ENCODE data around the gene CLDN20. TPM values are rescaled to one million over a fixed set of nuclear protein-coding genes. Genes with fewer than 3 reads are reported as not detected.

The CLDN20 gene
- total RNA-seq, 2 donors from 2014 or later = not detected

GRCh38 chr6:155248008-155249001, 15.5 kb upstream of the CLDN20 start:
- no peaks in the 10 kb centered on the region for H3K4me1 ChIP-seq
- H3K27ac ChIP-seq = no peak overlapping the region

GRCh38 chr6:155250701-155251381, 13.0 kb upstream of the CLDN20 start:
- intact Hi-C loops (cut with DNase I) = no loop called here
- DNase-seq = no peak
- Histone ChIP-seq H3K4me3 (no peak overlapping the region), H3K27ac (no peak overlapping the region), H3K27me3 (no peaks in the 10 kb centered on the region), H3K36me3 (replicated peaks in 1 of 2; ENCODE audit: insufficient read depth in 1 of 2, low read depth in 2 of 2) (no peaks in the 10 kb centered on the region), H3K4me1 (no peaks in the 10 kb centered on the region), H3K9me3 (no peaks in the 10 kb centered on the region)
- WGBS, 2 donors = 88 to 91% methylated on average over 10 of the region's 10 CpGs
- ATAC-seq = no peak
- TF ChIP-seq POLR2A (IDR thresholded peaks at IDR 0.05) (no peak), CTCF (IDR thresholded peaks at IDR 0.05) (no peak)

More at GRCh38 chr6:155248008-155249001, 15.5 kb upstream of the CLDN20 start:
- no peaks in the 10 kb centered on the region for H3K36me3 ChIP-seq (replicated peaks in 1 of 2; ENCODE audit: insufficient read depth in 1 of 2, low read depth in 2 of 2)
- H3K27me3 ChIP-seq = no peaks in the 10 kb centered on the region
- intact Hi-C loops (cut with DNase I) = no loop called here
- DNase-seq (peak in 3 of 4 donors; percentile 27 to 46 (median 29)), ATAC-seq (peak; percentile 27)
- TF ChIP-seq POLR2A (IDR thresholded peaks at IDR 0.05) = no peak
- TF ChIP-seq CTCF (IDR thresholded peaks at IDR 0.05) = peak in 5 of 7 experiments; percentile 29 to 53 (median 38)
- WGBS, 2 donors = 79 to 84% methylated on average over 29 of the region's 30 CpGs
- no peak overlapping the region for H3K4me3 ChIP-seq
- no peaks in the 10 kb centered on the region for H3K9me3 ChIP-seq

- no peaks in the 10 kb centered on the region for H3K36me3 ChIP-seq (replicated peaks in 1 of 2; ENCODE audit: insufficient read depth in 1 of 2, low read depth in 2 of 2)
- DNase-seq (no peak), ATAC-seq (no peak)
- H3K4me1 ChIP-seq = no peaks in the 10 kb centered on the region
- no peak overlapping the region for H3K4me3 ChIP-seq
- intact Hi-C loops (cut with DNase I) = no loop called here
- 91% methylated on average over 8 of the region's 8 CpGs for WGBS, 2 donors
- no peaks in the 10 kb centered on the region for H3K9me3 ChIP-seq
- H3K27me3 ChIP-seq = no peaks in the 10 kb centered on the region
- H3K27ac ChIP-seq = no peak overlapping the region
- TF ChIP-seq CTCF (IDR thresholded peaks at IDR 0.05) = no peak
- TF ChIP-seq POLR2A (IDR thresholded peaks at IDR 0.05) = no peak
These were observed 11.2 kb upstream of the CLDN20 start for GRCh38 chr6:155252581-155252980.

GRCh38 chr6:155253337-155253736, 10.5 kb upstream of the CLDN20 start:
- TF ChIP-seq POLR2A (IDR thresholded peaks at IDR 0.05) = no peak
- TF ChIP-seq CTCF (IDR thresholded peaks at IDR 0.05) = no peak
- H3K27me3 ChIP-seq = no peaks in the 10 kb centered on the region
- H3K4me3 ChIP-seq = no peak overlapping the region
- DNase-seq = no peak
- WGBS, 2 donors = 33 to 47% methylated on average over 1 of the region's 1 CpG
- H3K9me3 ChIP-seq = no peaks in the 10 kb centered on the region
- H3K36me3 ChIP-seq (replicated peaks in 1 of 2; ENCODE audit: insufficient read depth in 1 of 2, low read depth in 2 of 2) = no peaks in the 10 kb centered on the region
- ATAC-seq = no peak
- intact Hi-C loops (cut with DNase I) = no loop called here
- no peak overlapping the region for H3K27ac ChIP-seq
- H3K4me1 ChIP-seq = no peaks in the 10 kb centered on the region
